Femur (tissue), 1 donor: ENCODE data around the gene CALHM5.
"Not testable (repeated sequence)": the region's sequence is repeated elsewhere in the genome, so short reads cannot be mapped to it uniquely, and the experiment has no call there.

Experiments
- DNase-seq: peaks from one replicate; pipeline ENCODE4 v3.0.0-alpha.2; 2017

CALHM5 gene, protein sequence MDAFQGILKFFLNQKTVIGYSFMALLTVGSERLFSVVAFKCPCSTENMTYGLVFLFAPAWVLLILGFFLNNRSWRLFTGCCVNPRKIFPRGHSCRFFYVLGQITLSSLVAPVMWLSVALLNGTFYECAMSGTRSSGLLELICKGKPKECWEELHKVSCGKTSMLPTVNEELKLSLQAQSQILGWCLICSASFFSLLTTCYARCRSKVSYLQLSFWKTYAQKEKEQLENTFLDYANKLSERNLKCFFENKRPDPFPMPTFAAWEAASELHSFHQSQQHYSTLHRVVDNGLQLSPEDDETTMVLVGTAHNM

DNA sequence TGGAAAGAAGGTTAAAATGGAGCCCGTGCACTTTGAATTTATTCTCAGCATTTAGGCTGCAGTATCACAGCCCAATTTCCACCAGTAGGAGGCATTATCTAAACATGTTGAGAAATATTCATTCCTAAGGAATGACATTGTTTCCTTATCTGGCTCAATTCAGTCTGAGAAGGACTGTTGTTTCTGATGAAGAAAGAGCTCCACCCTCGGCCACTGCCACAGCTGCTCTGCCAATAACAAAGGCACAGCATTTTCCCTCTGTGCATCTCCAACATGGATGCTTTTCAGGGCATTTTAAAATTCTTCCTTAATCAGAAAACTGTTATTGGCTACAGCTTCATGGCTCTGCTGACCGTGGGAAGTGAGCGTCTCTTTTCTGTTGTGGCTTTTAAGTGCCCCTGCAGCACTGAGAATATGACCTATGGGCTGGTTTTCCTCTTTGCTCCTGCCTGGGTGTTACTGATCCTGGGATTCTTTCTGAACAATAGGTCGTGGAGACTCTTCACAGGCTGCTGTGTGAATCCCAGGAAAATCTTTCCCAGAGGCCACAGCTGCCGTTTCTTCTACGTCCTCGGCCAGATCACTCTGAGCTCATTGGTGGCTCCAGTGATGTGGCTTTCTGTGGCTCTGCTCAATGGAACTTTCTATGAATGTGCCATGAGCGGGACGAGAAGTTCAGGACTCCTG lies at the start of gene CALHM5:
TSS of gene CALHM5 (plus strand) at position 216 of the 687 bp plus-strand sequence. CDS start at position 274, 58 bp downstream.
- peak; percentile 38 for DNase-seq

DNA sequence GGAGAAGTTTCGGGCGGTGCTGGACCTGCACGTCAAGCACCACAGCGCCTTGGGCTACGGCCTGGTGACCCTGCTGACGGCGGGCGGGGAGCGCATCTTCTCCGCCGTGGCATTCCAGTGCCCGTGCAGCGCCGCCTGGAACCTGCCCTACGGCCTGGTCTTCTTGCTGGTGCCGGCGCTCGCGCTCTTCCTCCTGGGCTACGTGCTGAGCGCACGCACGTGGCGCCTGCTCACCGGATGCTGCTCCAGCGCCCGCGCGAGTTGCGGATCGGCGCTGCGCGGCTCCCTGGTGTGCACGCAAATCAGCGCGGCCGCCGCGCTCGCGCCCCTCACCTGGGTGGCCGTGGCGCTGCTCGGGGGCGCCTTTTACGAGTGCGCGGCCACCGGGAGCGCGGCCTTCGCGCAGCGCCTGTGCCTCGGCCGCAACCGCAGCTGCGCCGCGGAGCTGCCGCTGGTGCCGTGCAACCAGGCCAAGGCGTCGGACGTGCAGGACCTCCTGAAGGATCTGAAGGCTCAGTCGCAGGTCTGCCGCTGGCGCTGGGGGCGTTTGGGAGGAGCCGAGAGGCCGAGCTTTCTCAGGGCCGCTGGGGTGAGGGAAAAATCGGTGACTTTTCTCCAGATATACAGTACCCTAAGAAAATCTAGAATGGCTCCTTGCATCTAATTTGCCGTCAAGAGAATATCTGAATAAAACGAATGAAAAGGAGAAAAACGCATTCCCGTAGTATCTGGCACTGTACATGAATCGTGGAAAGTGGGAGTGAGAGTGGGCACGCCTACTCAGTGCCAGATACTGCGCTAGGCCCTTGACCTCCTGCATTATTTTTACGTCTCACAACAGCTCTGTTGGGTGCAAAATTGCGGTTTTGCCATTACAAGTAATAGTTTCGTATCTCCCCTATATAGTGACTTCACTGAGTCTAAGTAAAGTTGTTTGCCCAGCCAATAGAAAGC lies 49.2 kb upstream of the CALHM5 start:
- DNase-seq, result peak; percentile 69

DNA sequence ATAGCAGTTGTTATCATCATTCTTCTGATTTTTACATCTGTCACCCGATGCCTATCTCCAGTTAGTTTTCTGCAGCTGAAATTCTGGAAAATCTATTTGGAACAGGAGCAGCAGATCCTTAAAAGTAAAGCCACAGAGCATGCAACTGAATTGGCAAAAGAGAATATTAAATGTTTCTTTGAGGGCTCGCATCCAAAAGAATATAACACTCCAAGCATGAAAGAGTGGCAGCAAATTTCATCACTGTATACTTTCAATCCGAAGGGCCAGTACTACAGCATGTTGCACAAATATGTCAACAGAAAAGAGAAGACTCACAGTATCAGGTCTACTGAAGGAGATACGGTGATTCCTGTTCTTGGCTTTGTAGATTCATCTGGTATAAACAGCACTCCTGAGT lies 48.1 kb upstream of the CALHM5 start:
- DNase-seq, result no peak

DNA sequence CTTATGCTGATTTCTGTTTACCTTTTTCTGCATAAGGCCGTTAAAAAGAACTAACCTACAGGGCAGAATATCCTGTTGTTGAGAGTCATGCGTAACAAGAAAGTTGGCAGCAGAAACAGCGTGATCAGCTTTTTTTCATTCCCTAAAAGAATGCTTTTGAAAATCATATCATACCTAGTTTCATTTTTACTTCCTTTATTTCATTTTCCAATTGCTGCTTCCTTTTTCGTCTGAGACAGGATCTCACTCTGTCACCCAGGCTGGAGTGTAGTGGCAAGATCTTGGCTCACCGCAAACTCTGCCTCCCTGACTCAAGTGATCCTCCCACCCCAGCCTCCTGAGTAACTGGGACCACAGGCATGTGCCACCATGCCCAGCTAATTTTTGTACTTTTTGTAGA lies 46.2 kb upstream of the CALHM5 start:
- DNase-seq, result no peak

DNA sequence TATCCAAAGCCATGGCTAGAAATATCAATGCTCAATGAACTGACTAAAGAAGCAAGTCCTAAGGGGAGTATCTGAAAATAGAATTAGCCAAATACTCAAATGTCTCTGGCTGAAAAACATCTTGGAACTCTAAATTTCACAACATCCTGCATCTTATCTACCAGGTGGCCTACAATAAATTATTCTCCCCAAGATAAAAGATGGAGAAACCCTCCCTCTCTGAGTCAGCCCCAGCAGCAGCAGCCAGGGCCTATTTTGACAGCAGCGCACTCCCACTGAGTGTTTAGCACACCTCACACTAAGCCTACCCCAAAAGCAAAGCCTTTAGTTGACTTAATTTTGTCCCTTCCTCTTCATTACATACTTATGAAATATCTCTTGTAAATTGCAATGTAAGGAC lies 44.3 kb upstream of the CALHM5 start:
- DNase-seq, result no peak

DNA sequence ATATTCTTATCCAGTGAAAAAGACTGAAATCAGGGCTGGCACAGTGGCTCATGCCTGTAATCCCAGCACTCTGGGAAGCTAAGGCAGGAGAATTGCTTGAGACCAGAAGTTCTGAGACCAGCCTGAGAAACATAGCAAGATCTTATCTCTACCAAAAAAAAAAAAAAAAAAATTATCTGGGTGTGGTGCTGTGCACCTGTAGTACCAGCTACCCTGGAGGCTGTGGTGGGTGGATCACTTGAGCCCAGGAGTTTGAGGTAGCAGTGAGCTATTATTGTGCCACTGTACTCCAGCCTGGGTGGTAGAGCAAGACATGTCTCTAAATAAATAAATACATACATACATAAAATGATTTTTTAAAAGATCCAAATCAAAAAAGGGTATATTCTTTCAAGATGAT lies 43.9 kb upstream of the CALHM5 start:
- no peak for DNase-seq

DNA sequence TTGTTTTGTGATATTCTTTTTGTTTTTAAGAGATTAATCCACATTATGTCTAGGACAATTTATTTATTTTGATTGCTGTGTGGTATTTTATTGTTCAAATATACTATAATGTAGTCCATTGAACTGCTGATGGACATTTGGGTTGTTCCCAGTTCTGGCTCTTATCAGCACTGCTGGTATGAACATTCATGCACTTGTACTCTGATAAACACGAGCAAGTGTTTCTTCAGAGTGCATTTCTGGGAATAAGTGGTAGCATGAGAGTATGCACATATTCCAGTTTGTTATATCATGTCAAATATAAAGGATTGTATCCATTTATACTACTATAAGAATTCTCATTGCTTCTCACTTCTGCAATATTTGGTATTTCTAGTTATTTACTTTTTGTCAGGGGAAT lies 43.1 kb upstream of the CALHM5 start:
- DNase-seq, result no peak

DNA sequence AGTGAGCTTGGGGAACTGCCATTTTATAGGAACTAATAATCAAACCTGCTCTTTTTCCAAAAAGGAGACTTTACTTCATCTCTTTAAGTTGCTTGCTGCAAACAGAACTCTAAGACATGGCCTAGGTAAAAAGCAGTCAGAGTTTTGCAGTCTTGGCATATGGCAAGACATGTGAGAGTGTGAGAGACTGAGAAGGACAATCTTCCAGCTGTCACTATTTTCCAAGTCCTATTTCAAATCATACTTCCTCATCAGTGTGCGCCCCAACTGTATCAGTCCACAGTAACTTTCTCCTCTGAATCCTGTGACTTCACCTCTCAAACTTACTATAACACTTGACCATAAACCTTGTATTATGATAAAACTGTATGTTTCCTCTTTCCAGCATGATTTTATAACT lies 39.9 kb upstream of the CALHM5 start:
- no peak for DNase-seq

DNA sequence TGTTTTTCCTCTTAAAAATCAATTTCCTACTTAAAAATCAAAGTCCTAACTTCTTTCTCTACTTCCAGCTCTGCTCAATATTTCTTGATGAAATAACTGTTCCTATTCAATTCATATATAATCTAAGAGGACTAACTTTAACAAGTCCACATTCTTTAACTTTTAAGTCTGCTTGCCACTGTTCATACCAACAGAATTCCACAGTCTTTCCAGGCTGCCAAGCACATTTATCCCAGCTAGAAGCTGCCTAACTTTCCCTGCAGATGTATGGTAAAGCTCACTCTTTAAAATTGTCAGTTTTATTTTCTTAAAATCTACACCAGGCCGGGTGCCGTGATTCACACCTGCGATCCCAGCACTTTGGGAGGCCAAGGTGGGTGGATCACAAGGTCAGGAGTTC lies 38.7 kb upstream of the CALHM5 start:
- no peak for DNase-seq

DNA sequence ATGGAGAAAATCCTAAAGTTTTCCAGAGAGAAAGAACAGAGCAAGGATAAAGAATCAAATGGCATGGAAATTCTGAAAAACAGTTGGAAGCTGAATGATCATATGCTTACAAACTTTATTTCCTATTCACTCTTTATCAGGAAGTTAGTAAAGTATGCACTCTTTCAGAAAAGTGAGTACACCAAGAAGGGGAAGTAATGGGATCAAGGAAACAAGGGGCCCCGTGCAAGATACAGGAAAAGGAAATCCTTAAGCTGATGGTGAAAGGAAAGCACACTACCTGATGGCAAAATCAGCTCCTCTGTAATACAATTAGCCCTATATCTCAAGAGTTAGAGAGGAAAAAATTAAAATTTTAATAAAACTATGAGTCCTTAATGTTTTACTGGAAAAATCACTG lies 36.3 kb upstream of the CALHM5 start:
- no peak for DNase-seq

DNA sequence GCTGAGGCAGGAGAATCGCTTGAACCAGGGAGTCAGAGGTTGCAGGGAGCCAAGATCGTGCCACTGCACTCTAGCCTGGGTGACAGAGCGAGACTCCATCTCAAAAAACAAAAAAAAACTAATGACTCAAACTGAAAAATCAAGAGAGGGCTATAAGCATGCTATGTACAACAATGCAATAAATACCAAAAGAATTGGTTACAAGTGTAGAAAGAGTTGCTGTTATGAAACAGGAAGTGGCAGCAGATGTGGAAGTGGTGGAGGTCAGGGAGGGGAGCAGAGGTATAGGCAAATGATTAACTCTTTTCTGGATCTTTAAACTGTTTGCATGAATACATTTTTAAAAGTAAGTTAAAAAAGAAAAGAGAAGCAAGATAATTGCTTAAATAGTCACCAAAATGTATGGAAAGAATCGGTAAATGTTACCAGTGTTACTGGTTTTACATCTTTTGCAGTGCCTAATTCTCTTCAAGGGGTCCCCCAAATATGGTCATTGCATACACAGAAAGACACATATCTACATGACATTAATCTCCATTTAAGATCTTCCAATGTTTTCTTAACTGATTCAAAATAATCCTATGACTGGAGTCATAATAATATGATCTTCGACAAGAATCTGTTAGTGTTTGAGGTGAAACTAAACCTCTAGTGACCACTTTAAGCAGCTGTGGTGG lies 35.3 kb upstream of the CALHM5 start:
- no peak for DNase-seq

DNA sequence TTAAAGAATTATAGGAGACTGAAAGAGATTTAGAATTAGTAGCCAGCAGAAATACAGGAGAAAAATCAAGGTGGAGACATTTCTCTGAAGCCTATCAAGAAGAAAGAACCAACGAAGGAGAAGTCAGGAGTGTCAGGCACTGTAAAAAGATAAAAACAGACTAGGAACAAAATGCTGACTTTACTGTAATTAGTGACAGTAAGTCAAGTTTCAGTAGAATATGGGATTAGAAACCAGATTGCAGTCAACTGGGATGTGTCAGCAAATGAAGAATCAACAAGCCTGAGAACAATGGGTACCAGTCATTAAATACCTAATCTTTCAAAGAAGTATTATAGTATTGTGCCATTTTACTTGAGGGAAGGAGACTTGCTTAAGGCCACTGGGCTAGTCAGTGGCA lies 28.7 kb upstream of the CALHM5 start:
- no peak for DNase-seq

DNA sequence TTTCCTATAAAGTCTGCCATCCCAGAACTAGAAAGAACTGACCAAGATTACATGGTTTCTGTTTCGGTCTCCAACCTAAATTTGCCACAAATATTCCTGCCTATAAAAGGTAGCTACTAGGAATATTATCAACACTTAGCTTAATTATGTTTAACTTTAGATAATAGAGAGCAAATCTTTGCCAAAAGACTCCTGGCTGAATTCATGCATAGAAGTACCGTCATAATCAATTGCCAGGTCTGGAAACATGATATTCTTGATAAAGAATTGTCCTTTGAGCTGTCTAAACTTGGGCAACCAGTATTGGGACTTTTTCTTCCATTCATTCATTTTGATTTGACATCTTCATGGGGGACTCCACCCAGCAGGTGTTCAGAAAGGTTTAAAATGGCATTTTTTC lies 27.8 kb upstream of the CALHM5 start:
- no peak for DNase-seq

DNA sequence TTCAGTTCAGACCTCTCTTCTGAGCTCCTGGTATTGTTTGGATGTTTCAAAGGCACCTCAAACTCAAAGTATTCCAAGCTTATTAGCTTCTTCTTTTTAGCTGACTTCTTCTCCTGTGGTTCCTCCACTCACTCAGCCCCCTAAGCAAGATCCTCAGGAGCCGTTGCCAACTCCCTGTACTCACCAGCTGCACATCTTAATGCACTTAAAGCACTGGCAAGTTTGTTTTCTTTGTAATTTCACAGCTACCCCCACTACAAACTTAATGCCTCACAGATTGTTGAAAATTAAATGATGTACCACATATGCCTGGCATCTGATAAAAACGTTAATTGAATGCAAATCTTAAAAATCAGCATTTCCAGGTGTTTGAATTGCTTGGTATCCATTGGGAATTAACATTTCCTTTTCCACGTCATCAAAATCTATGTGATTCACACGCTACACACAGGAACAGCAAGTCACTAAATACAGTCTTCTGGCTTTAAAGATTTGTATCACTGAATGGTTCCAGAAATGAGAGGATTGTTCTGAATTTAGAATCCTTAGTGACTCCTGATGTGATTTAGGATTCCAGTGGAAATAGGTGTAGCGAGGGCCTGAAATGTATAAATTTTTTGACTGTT lies 25.8 kb upstream of the CALHM5 start:
- no peak for DNase-seq

DNA sequence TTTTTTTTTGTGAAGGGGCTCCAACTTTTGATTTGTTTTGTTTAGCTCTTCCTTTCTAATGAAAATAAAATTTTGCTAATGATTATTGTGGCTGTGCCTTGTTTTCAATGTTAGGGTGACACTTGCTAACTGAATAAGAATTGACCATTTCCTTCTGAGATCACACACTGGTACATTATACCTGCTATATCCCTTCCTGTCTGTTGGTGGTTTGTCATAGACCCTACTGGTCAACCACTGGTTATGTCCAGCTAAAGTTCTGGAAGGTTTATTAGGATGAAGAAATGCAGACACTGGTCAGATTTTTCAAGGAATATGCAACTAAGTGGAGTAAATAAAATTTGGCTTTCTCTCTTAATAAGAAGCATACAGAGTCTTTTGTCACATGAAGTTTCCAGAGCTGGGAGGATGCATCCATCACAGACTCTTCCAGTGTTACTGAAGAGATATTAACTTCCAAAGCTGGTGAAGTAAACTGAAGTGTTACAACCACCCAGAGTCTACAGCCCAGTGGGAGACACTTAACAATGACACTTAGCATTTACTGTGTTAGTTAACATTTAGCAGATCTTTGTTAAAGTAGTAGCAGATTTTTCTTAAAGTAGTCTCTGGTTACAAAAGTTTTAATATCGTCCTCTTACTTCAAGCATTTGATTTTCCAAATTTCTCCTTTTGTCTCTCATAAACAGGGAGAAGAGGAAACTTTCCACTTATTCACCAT lies 19.7 kb upstream of the CALHM5 start:
- no peak for DNase-seq

DNA sequence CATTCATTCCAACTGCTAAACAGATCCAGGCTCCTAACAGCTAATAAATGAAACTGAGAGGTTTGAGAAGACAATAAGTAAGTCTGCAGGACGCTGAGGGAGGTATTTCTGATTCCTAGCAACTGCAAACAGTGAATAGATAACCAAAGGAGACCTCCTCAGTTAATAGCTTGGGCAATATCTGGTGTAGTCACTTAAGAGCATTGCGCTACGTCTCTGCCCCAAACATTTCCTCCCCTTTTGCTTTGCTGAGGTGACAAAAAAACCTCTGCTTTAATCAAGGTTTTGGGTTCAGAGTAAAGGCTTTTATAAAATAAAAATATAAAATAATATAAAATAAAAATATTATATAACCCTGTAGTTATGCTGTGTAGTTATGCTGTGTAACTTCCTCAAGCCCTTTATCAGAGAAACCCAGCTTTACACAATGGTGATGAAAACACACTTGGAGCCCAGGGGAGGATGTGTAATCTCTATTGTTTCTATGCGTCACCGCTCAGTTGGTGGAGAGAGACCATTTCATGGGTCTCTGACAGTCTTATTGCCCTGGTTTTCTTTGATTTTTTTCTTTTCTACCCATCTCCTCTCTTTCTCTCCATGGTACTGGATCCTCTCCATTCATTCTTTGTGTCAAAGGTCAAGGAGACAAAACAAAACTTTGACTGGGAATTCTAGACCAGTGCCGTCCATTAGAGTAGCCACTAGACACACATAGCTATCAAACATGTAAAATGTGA lies 18.9 kb upstream of the CALHM5 start:
- DNase-seq, result no peak

DNA sequence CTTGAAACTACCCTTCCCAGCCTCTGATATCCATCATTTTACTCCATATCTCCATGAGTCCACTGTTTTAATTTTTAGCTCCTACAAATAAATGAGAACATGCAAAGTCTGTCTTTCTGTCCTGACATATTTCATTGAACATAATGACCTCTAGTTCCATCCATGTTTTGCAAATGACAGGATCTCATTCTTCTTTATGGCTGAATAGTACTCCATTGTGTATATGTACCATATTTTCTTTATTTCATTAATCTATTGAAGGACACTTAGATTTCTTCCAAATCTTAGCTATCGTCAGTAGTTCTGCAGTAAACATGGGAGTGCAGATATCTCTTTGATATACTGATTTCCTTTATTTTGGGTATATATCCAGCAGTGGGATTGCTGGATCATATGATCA lies 16.3 kb upstream of the CALHM5 start:
- not testable (repeated sequence) for DNase-seq

DNA sequence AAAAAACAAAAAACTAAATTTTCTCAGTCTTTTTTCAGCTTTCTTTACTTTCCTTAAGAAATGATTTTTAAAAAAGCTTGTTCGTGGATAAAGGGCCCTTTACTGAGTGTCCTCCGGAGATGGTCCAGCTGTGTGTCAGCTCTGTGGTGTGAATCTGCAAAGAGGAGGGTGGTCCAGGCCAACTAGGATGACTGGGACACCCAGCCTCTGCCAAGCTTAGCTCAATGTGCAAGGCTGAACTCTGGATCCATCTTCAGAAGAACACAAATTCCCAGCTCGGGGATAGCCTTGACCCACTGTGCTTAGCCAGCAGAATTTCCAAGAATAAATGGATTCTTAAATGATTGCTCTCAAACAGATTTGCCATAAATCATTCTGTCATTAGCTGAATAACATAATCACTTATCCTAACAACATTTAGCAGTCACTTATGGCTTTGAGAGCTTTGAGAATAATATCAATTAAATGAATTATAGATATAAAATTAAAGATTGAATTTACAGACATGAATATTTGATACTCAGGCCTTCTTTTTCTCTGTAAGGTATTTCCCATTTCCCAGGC lies 14.2 kb upstream of the CALHM5 start:
- no peak for DNase-seq

DNA sequence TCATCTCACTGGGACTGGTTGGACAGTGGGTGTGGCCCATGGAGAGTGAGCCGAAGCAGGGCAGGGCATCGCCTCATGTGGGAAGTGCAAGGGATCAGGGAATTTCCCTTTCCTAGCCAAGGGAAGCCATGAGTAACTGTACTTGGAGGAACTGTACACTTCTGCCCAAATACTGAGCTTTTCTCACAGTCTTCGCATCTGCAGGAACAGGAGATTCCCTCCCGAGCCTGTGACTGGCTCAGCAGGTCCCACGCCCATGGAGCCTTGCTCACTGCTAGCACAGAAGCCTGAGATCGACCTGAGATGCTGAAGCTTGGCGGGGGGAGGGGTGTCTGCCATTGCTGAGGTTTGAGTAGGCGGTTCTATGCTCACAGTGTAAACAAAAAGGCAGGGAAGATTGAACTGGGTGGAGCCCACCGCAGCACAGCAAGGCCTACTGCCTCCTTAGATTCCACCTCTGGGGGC lies 10.4 kb upstream of the CALHM5 start:
- no peak for DNase-seq

DNA sequence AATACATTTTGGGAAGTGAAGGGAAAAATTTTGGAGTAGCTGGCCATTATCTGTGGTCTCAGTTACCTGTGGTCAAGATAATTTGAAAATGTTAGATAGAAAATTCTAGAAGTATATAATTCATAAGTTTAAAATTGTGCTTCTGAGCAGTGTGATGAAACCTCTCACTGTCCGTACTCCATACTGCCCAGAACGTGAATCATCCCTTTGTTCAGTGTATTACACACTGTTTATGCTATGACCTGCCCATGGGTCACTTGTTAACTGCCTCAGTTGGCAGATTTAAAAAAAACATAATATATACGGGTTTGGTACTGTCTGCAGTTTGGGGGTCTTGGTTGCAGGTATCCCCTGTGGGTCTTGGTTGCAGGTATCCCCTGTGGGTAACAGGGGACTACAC lies 4.1 kb upstream of the CALHM5 start:
- no peak for DNase-seq

DNA sequence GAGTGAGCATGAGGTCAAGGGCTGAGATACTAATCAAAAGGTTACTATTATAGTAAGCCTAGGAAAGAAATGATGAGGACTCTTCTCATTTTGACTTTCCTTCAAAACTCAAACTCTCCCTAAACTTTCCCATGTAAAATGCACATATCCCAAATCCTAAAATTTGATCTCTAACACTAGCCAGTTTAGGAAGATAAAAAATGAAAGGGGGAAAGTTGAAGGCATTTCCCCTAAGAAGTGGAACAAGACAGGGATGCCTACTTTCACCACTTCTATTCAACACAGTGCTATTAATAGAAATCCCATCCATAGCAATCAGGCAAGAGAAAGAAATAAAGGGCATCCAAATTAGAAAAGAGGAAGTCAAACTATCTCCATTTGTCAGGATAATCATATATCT lies 2.9 kb upstream of the CALHM5 start:
- DNase-seq, result no peak
